ENCODE data around the gene BCL7A. TPM values are rescaled to one million over a fixed set of nuclear protein-coding genes. Genes with fewer than 3 reads are reported as not detected.

Gene BCL7A
- total and polyA plus RNA-seq, 2 experiments from 2014 or later, result 12.7 to 14.9 TPM

GRCh38 chr12:122062832-122063693, 41.4 kb downstream of the BCL7A start:
- Histone ChIP-seq H3F3A (replicated peaks; ENCODE audit: low read depth) (no peaks in the 10 kb centered on the region), H3K36me3 (ENCODE audit: insufficient read depth) (no peaks in the 10 kb centered on the region; the same call in 1 of the 2 replicates), H3K4me1 (ENCODE audit: insufficient read depth) (peaks cover 9% of the 10 kb centered on the region; the same call in 1 of the 2 replicates), H3K79me2 (replicated peaks; ENCODE audit: insufficient read depth) (0 out of 2 replicates have a peak, but pooled peaks cover 7% of the 10 kb centered on the region), H3K27ac (ENCODE audit: low read depth) (peak overlapping the region; percentile 81; the same call in 1 of the 2 replicates), H3K9me2 (ENCODE audit: insufficient read depth) (no peaks in the 10 kb centered on the region), H4K20me1 (replicated peaks; ENCODE audit: insufficient read depth) (no peaks in the 10 kb centered on the region), H2AFZ (no peak overlapping the region), H3K27me3 (ENCODE audit: insufficient read depth) (no peaks in the 10 kb centered on the region), H3K4me3 (no peak overlapping the region), H3K4me2 (no peak overlapping the region)
- peaks cover 4% of the 10 kb centered on the region; the same call in 1 of the 3 replicates for H3K9me3 Mint-ChIP-seq
- peak; percentile 8 for ATAC-seq
- peak overlapping the region; percentile 30; the same call in 1 of the 3 replicates for H3K4me3 Mint-ChIP-seq
- DNase-seq (ENCODE audit: low spot score), result no peak
- TF ChIP-seq ETS1 (IDR thresholded peaks at IDR 0.05) (no peak), ZNF462 (CRISPR knock-in tag; IDR thresholded peaks at IDR 0.05) (no peak), JUNB (IDR thresholded peaks at IDR 0.05; ENCODE audit: unreplicated experiment) (no peak), CREB1 (CRISPR knock-in tag; IDR thresholded peaks at IDR 0.05; ENCODE audit: low read depth) (no peak), POLR2AphosphoS5 (IDR thresholded peaks at IDR 0.05; ENCODE audit: low read depth) (no peak)
- peaks cover 8% of the 10 kb centered on the region for H3K27me3 Mint-ChIP-seq (ENCODE audit: insufficient read depth, low read depth, poor library complexity)
- H3K36me3 Mint-ChIP-seq (ENCODE audit: low read depth), result peaks cover 34% of the 10 kb centered on the region
- peak overlapping the region; percentile 89 for H3K27ac Mint-ChIP-seq
- peaks cover 25% of the 10 kb centered on the region for H3K4me1 Mint-ChIP-seq
